ENCODE results near the gene STARD13.
A peak's percentile ranks its signal among the peaks of the same experiment; 100 is the strongest.

Gene STARD13

DNA sequence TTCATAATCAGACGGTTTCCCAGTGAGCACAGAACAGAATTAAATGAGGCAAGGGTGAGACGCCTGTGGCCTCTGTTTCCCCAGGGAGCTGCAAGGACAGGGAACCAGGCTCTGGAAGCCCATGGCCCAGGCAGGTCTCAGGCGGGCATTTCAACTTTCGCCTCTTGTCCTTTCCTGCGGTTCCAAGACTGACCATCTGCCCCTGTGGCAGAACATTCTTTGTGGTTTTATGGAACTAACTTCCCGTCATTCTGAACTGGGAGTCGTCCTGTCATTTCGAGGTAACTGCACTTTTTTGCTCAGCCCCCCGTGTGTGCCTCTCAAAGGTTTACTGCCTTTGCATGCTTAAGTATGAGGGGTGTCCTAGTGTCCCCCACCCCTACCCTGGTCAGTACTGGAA, 198.5 kb downstream of the STARD13 start:
- no peak for DNase-seq (ENCODE audit: low spot score)
- in situ Hi-C loops (cut with MboI; ENCODE audit: low sequenced_read_pairs, unreplicated experiment) = no loop called here
- TF ChIP-seq, protein P1, sequence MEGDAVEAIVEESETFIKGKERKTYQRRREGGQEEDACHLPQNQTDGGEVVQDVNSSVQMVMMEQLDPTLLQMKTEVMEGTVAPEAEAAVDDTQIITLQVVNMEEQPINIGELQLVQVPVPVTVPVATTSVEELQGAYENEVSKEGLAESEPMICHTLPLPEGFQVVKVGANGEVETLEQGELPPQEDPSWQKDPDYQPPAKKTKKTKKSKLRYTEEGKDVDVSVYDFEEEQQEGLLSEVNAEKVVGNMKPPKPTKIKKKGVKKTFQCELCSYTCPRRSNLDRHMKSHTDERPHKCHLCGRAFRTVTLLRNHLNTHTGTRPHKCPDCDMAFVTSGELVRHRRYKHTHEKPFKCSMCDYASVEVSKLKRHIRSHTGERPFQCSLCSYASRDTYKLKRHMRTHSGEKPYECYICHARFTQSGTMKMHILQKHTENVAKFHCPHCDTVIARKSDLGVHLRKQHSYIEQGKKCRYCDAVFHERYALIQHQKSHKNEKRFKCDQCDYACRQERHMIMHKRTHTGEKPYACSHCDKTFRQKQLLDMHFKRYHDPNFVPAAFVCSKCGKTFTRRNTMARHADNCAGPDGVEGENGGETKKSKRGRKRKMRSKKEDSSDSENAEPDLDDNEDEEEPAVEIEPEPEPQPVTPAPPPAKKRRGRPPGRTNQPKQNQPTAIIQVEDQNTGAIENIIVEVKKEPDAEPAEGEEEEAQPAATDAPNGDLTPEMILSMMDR (IDR thresholded peaks at IDR 0.05; ENCODE audit: borderline replicate concordance, control extremely low read depth, extremely low read depth, insufficient read depth, missing control alignments) = no peak

DNA sequence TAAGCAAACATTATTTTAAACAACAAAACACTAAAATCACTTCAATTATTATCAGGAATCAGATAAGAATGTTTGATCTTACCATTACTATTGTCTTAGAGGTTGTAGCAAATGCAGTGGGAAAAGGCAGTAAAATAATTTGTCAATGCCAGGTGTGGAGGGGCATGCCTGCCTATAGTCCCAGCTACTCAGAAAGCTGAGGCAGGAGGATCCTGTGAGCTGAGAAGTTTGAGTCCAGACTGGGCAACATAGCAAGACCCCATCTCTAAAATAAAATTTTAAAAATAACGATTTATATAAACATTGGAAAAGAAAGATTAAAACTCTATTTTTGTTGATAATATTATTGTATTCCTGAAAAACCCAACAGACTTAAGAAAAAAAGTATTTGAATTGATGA, 202.5 kb downstream of the STARD13 start:
- no peak for DNase-seq (ENCODE audit: low spot score)
- in situ Hi-C loops (cut with MboI; ENCODE audit: low sequenced_read_pairs, unreplicated experiment) = no loop called here
- TF ChIP-seq, protein P1 (IDR thresholded peaks at IDR 0.05; ENCODE audit: borderline replicate concordance, control extremely low read depth, extremely low read depth, insufficient read depth, missing control alignments) = no peak

GRCh38 chr13:33081666-33082065, 203.9 kb downstream of the STARD13 start:
- TF ChIP-seq, protein P1 (IDR thresholded peaks at IDR 0.05; ENCODE audit: borderline replicate concordance, control extremely low read depth, extremely low read depth, insufficient read depth, missing control alignments) = no peak
- no peak for DNase-seq (ENCODE audit: low spot score)
- in situ Hi-C loops (cut with MboI; ENCODE audit: low sequenced_read_pairs, unreplicated experiment) = no loop called here

- no peak for DNase-seq (ENCODE audit: low spot score)
- TF ChIP-seq, protein P1 (IDR thresholded peaks at IDR 0.05; ENCODE audit: borderline replicate concordance, control extremely low read depth, extremely low read depth, insufficient read depth, missing control alignments) = no peak
Measured at GRCh38 chr13:33080972-33081590, 204.5 kb downstream of the STARD13 start.

DNA sequence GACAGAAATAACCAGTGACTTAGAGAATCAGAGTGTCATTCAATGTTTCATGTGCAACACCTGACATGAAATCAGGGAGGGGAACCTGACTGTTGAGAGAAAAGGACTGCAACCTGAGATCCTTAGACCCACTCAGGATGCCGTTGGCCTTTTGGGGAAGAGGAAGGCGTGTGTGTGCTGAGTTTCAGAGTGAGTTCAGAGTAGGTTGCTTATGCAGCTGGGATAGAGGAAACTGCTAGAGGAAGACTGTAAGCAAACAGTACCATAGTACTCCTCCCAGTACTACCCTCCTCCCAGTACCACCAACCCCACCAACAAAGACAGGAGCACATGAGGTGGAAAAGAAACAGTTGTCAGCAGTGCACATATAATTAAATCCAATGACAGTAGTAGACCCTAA, 205.6 kb downstream of the STARD13 start:
- in situ Hi-C loops (cut with MboI; ENCODE audit: low sequenced_read_pairs, unreplicated experiment) = no loop called here
- TF ChIP-seq, protein P1 (IDR thresholded peaks at IDR 0.05; ENCODE audit: borderline replicate concordance, control extremely low read depth, extremely low read depth, insufficient read depth, missing control alignments) = no peak
- DNase-seq (ENCODE audit: low spot score) = peak; percentile 34

More at GRCh38 chr13:33080972-33081590, 204.5 kb downstream of the STARD13 start:
- in situ Hi-C loops (cut with MboI; ENCODE audit: low sequenced_read_pairs, unreplicated experiment) = no loop called here

- no peak for DNase-seq (ENCODE audit: low spot score)
- TF ChIP-seq, protein P1 (IDR thresholded peaks at IDR 0.05; ENCODE audit: borderline replicate concordance, control extremely low read depth, extremely low read depth, insufficient read depth, missing control alignments) = no peak
Measured at GRCh38 chr13:33078263-33078662, 207.3 kb downstream of the STARD13 start.

More at GRCh38 chr13:33078263-33078662, 207.3 kb downstream of the STARD13 start:
- in situ Hi-C loops (cut with MboI; ENCODE audit: low sequenced_read_pairs, unreplicated experiment) = no loop called here

Measured in GM13976 (cell line).